SK-N-SH treated with all-trans-retinoic acid at 6 μM for 48 hours (cell line): ENCODE data around the gene CTDNEP1.

Source experiments
- ATAC-seq: fragments of 200-7000 bp; cut with Tn5 transposase; 3 replicates; pipeline ENCODE4 v1.9.1; 2020; ENCODE audit warnings: mild to moderate bottlenecking, moderate library complexity
- ARNTL ChIP-seq: fragments of 450-650 bp; formaldehyde crosslinking; IDR thresholded peaks from 2 replicates; pipeline ENCODE4 v1.5.0; 2020; ENCODE audit warnings: low read depth, mild to moderate bottlenecking, moderate library complexity, borderline replicate concordance
- BACH2 ChIP-seq: fragments of 250-450 bp; sonication (Bioruptor Pico); IDR thresholded peaks from 2 replicates; pipeline ENCODE4 v1.9.0; 2021; ENCODE audit warnings: mild to moderate bottlenecking, borderline replicate concordance
- CREB5 ChIP-seq: fragments of 250-450 bp; sonication (Bioruptor Pico); IDR thresholded peaks from 2 replicates; pipeline ENCODE4 v1.5.1; 2020; ENCODE audit warnings: low read depth, mild to moderate bottlenecking, moderate library complexity
- CSDC2 ChIP-seq: fragments of 250-450 bp; sonication (Bioruptor Pico); IDR thresholded peaks from 2 replicates; pipeline ENCODE4 v1.5.0; 2020; ENCODE audit warnings: mild to moderate bottlenecking, moderate library complexity
- ESRRG ChIP-seq: fragments of 250-450 bp; sonication (Bioruptor Pico); IDR thresholded peaks from 2 replicates; pipeline ENCODE4 v1.6.1; 2021; ENCODE audit warnings: mild to moderate bottlenecking
- GLIS3 ChIP-seq: fragments of 250-450 bp; sonication (Bioruptor Pico); IDR thresholded peaks from 2 replicates; pipeline ENCODE4 v1.5.0; 2020; ENCODE audit warnings: mild to moderate bottlenecking, moderate library complexity
- ISL1 ChIP-seq: fragments of 250-450 bp; sonication (Bioruptor Pico); IDR thresholded peaks from 2 replicates; pipeline ENCODE4 v2.1.2; 2022; ENCODE audit warnings: mild to moderate bottlenecking, moderate library complexity
- OSR1 ChIP-seq: fragments of 250-450 bp; sonication (Bioruptor Pico); IDR thresholded peaks from 2 replicates; pipeline ENCODE4 v1.8.0; 2022; ENCODE audit warnings: moderate library complexity, mild to moderate bottlenecking, inconsistent platforms
- PPARA ChIP-seq: fragments of 250-450 bp; sonication (Bioruptor Pico); IDR thresholded peaks from 2 replicates; pipeline ENCODE4 v1.5.0; 2020; ENCODE audit warnings: mild to moderate bottlenecking, borderline replicate concordance
- RARB ChIP-seq: fragments of 250-450 bp; sonication (Bioruptor Pico); IDR thresholded peaks from 2 replicates; pipeline ENCODE4 v1.8.0; 2021; ENCODE audit warnings: mild to moderate bottlenecking, moderate library complexity
- SNAI2 ChIP-seq: fragments of 250-450 bp; sonication (Bioruptor Pico); IDR thresholded peaks from 2 replicates; pipeline ENCODE4 v1.5.0; 2020; ENCODE audit warnings: mild to moderate bottlenecking, moderate library complexity
- TCF4 ChIP-seq: fragments of 250-450 bp; sonication (Bioruptor Pico); IDR thresholded peaks from 2 replicates; pipeline ENCODE4 v1.8.0; 2021; ENCODE audit warnings: mild to moderate bottlenecking, moderate library complexity, borderline replicate concordance
- TOX ChIP-seq: fragments of 250-450 bp; sonication (Bioruptor Pico); IDR thresholded peaks from 2 replicates; pipeline ENCODE4 v1.8.0; 2021; ENCODE audit warnings: mild to moderate bottlenecking, moderate library complexity, borderline replicate concordance
- TSHZ2 ChIP-seq: fragments of 250-450 bp; sonication (Bioruptor Pico); IDR thresholded peaks from 2 replicates; pipeline ENCODE4 v1.5.0; 2020; ENCODE audit warnings: mild to moderate bottlenecking, moderate library complexity
- ZC3H10 ChIP-seq: fragments of 250-450 bp; sonication (Bioruptor Pico); IDR thresholded peaks from 2 replicates; pipeline ENCODE4 v1.5.1; 2021; ENCODE audit warnings: mild to moderate bottlenecking, moderate library complexity
- ZFP3 ChIP-seq: fragments of 250-450 bp; sonication (Bioruptor Pico); IDR thresholded peaks from 2 replicates; pipeline ENCODE4 v1.5.0; 2020; ENCODE audit warnings: mild to moderate bottlenecking, moderate library complexity
- ZFP30 ChIP-seq: fragments of 450-650 bp; formaldehyde crosslinking; IDR thresholded peaks from 2 replicates; pipeline ENCODE4 v1.5.0; 2022; ENCODE audit warnings: mild to moderate bottlenecking, moderate library complexity
- ZNF565 ChIP-seq: fragments of 450-650 bp; formaldehyde crosslinking; conservative IDR thresholded peaks from 2 replicates; pipeline ENCODE4 v1.5.0; 2020; ENCODE audit warnings: low read depth, mild to moderate bottlenecking, moderate library complexity
- ZNF8 ChIP-seq: fragments of 450-650 bp; formaldehyde crosslinking; IDR thresholded peaks from 2 replicates; pipeline ENCODE4 v1.5.0; 2020; ENCODE audit warnings: mild to moderate bottlenecking, moderate library complexity
- TF ChIP-seq, protein P1 (sequence below): fragments of 250-450 bp; sonication (Bioruptor Pico); IDR thresholded peaks from 2 replicates; pipeline ENCODE4 v1.8.0; 2020; ENCODE audit warnings: mild to moderate bottlenecking, moderate library complexity, borderline replicate concordance
- TF ChIP-seq, protein P2 (sequence below): fragments of 250-450 bp; sonication (Bioruptor Pico); IDR thresholded peaks from 2 replicates; pipeline ENCODE4 v1.8.0; 2021; ENCODE audit warnings: low read depth, mild to moderate bottlenecking, moderate library complexity, borderline replicate concordance
- TF ChIP-seq, protein P3 (sequence below): fragments of 250-450 bp; sonication (Bioruptor Pico); IDR thresholded peaks from 2 replicates; pipeline ENCODE4 v1.5.1; 2021; ENCODE audit warnings: mild to moderate bottlenecking, moderate library complexity

CTDNEP1 gene

GRCh38 chr17:7259555-7259889 is 8.0 kb upstream of the CTDNEP1 start:
- TF ChIP-seq ARNTL (CRISPR knock-in tag) (no peak), TOX (CRISPR knock-in tag) (no peak), CSDC2 (no peak), OSR1 (CRISPR knock-in tag) (no peak), GLIS3 (no peak), BACH2 (CRISPR knock-in tag) (no peak), CREB5 (CRISPR knock-in tag) (no peak), SNAI2 (CRISPR knock-in tag) (no peak), PPARA (CRISPR knock-in tag) (no peak), ZNF8 (CRISPR knock-in tag) (no peak), ZFP3 (CRISPR knock-in tag) (no peak), ZC3H10 (CRISPR knock-in tag) (no peak), ESRRG (no peak), ZFP30 (CRISPR knock-in tag) (no peak), TSHZ2 (CRISPR knock-in tag) (no peak)
- TF ChIP-seq, protein P1, sequence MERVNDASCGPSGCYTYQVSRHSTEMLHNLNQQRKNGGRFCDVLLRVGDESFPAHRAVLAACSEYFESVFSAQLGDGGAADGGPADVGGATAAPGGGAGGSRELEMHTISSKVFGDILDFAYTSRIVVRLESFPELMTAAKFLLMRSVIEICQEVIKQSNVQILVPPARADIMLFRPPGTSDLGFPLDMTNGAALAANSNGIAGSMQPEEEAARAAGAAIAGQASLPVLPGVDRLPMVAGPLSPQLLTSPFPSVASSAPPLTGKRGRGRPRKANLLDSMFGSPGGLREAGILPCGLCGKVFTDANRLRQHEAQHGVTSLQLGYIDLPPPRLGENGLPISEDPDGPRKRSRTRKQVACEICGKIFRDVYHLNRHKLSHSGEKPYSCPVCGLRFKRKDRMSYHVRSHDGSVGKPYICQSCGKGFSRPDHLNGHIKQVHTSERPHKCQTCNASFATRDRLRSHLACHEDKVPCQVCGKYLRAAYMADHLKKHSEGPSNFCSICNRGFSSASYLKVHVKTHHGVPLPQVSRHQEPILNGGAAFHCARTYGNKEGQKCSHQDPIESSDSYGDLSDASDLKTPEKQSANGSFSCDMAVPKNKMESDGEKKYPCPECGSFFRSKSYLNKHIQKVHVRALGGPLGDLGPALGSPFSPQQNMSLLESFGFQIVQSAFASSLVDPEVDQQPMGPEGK: no peak
- TF ChIP-seq, protein P2, sequence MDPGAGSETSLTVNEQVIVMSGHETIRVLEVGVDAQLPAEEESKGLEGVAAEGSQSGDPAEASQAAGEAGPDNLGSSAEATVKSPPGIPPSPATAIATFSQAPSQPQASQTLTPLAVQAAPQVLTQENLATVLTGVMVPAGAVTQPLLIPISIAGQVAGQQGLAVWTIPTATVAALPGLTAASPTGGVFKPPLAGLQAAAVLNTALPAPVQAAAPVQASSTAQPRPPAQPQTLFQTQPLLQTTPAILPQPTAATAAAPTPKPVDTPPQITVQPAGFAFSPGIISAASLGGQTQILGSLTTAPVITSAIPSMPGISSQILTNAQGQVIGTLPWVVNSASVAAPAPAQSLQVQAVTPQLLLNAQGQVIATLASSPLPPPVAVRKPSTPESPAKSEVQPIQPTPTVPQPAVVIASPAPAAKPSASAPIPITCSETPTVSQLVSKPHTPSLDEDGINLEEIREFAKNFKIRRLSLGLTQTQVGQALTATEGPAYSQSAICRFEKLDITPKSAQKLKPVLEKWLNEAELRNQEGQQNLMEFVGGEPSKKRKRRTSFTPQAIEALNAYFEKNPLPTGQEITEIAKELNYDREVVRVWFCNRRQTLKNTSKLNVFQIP: no peak
- TF ChIP-seq, protein P3, sequence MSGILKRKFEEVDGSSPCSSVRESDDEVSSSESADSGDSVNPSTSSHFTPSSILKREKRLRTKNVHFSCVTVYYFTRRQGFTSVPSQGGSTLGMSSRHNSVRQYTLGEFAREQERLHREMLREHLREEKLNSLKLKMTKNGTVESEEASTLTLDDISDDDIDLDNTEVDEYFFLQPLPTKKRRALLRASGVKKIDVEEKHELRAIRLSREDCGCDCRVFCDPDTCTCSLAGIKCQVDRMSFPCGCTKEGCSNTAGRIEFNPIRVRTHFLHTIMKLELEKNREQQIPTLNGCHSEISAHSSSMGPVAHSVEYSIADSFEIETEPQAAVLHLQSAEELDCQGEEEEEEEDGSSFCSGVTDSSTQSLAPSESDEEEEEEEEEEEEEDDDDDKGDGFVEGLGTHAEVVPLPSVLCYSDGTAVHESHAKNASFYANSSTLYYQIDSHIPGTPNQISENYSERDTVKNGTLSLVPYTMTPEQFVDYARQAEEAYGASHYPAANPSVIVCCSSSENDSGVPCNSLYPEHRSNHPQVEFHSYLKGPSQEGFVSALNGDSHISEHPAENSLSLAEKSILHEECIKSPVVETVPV (CRISPR knock-in tag): no peak
- ATAC-seq: no peak

DNA sequence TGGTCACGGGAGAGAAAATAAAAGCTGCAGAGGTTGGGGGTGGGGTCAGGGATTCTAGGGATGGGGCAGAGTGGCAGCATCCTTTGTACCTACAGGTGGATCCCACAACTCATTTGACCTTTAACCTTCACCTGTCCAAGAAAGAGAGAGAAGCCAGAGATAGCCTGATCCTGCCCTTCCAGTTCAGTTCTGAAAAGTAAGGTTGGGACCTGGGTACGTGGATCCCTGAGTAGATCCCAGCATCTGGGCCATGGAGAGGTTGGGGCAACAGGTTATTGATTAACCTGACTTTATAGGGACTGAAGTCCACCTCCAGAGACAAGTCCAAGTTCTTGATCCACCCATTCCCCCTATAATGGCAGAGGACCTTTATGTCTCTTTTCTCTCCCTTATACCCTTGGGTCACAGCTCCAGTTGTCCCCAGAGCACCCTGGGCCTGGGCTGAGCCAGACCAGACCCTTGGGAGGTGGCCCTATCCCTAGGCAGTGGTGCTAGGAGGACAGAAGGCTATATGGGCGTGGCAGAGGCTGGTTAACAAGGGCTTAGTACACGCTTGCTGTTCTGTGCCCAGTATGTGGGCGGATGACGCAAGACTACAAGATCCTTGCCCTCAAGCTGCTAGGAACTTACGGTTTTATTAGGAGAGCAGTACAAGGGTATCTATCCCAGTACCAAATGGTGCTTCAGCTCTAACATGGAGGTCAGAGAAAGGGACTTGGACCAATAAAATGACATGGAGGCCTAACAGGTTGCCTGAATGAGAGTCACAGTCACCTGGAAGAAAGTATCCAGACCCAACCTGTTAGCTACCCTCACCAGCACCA is 7.4 kb upstream of the CTDNEP1 start:
- no peak for ATAC-seq
- TF ChIP-seq RARB (CRISPR knock-in tag) (no peak), OSR1 (CRISPR knock-in tag) (no peak)

DNA sequence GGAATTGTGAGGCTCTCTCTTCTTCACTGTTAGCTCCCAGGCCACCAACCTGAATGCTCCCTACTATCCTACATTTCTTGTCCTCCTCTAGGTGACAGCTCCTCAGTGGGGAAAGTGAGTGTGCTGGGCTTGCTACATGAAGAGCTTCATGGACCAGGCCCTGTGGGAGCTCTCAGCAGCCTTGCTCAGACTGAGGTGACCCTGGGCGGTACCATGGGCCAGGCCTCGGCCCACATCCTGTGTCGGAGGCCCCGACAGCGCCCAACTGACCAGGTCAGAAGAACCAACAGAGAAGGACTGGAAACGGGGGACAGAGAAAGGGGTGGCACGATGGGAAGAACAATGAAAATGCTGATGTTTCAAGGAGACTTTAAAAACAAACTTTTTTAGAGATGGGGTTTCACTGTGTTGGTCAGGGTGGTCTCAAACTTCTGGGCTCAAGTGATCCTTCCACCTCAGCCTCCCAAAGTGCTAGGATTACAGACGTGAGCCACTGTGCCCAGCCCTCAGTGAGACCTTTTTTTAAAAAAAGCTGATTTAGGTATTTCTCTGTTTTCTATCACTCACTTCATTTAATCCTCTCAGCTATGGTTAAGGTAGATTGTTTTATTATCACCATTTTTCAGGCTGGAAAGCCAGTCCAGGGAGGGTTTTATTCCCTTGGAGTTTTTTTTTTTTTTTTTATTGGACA is 5.4 kb upstream of the CTDNEP1 start:
- TF ChIP-seq TCF4 (CRISPR knock-in tag): no peak
- TF ChIP-seq GLIS3: no peak
- TF ChIP-seq BACH2 (CRISPR knock-in tag): no peak
- TF ChIP-seq ARNTL (CRISPR knock-in tag): no peak
- TF ChIP-seq ZNF8 (CRISPR knock-in tag): no peak
- no peak for TF ChIP-seq RARB (CRISPR knock-in tag)
- no peak for TF ChIP-seq ZFP3 (CRISPR knock-in tag)
- no peak for TF ChIP-seq ZFP30 (CRISPR knock-in tag)
- TF ChIP-seq ESRRG: no peak
- TF ChIP-seq TOX (CRISPR knock-in tag): no peak
- TF ChIP-seq, protein P3 (CRISPR knock-in tag): no peak
- no peak for TF ChIP-seq ZNF565
- no peak for TF ChIP-seq ISL1 (CRISPR knock-in tag)
- TF ChIP-seq CSDC2: no peak
- ATAC-seq: no peak
